ENCODE measurements around the gene GUCY1A1. TPM values are rescaled to one million over a fixed set of nuclear protein-coding genes. Genes with fewer than 3 reads are reported as not detected.

The GUCY1A1 gene
- total RNA-seq, 1 donor: 0.09 TPM

DNA sequence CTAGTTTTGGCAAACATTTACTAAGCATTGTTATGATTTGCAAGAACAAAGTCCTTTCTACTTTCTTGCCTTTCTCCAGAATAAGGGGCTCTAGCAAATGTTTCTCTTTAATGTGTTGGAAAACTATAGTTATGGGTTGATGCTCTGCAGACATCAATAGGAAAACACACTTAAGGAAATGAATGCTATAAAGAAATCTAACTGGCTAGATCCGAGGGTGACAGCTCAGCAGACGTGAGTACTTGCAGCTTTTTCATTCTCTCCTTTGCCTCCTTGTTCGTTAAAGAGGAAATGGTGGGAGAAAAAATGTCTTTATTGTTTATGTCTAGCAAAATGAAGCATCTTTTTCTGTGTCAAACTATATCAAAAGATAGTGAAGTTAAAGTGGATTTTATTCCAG lies 98.5 kb downstream of the GUCY1A1 start:
- TF ChIP-seq, protein P1, sequence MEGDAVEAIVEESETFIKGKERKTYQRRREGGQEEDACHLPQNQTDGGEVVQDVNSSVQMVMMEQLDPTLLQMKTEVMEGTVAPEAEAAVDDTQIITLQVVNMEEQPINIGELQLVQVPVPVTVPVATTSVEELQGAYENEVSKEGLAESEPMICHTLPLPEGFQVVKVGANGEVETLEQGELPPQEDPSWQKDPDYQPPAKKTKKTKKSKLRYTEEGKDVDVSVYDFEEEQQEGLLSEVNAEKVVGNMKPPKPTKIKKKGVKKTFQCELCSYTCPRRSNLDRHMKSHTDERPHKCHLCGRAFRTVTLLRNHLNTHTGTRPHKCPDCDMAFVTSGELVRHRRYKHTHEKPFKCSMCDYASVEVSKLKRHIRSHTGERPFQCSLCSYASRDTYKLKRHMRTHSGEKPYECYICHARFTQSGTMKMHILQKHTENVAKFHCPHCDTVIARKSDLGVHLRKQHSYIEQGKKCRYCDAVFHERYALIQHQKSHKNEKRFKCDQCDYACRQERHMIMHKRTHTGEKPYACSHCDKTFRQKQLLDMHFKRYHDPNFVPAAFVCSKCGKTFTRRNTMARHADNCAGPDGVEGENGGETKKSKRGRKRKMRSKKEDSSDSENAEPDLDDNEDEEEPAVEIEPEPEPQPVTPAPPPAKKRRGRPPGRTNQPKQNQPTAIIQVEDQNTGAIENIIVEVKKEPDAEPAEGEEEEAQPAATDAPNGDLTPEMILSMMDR (IDR thresholded peaks at IDR 0.05; ENCODE audit: insufficient read depth, low read length): no peak
- no peak overlapping the region for H3K4me3 ChIP-seq (ENCODE audit: low read depth, low read length)
- DNase-seq (ENCODE audit: low read depth): no peak

DNA sequence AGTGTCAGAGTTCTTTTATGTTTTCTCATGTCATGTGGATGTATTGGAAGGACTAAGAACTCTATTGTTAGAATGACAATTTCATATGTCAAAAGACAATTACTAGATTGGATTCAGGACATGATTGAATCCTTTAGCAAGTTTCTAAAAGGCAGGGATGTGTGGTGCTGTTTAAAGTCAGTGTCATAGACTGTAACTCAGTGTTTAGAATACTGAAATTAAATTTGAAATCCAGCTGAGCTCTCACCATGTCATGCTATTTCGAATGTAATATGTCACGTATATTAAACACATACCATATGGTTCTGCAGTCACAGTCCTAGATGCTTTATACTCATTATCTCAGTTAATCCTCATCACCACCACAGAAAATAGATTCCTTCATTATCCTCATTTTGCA lies 100.0 kb downstream of the GUCY1A1 start:
- no peak overlapping the region for H3K4me3 ChIP-seq (ENCODE audit: low read depth, low read length)
- TF ChIP-seq, protein P1 (IDR thresholded peaks at IDR 0.05; ENCODE audit: insufficient read depth, low read length): no peak
- no peak for DNase-seq (ENCODE audit: low read depth)

DNA sequence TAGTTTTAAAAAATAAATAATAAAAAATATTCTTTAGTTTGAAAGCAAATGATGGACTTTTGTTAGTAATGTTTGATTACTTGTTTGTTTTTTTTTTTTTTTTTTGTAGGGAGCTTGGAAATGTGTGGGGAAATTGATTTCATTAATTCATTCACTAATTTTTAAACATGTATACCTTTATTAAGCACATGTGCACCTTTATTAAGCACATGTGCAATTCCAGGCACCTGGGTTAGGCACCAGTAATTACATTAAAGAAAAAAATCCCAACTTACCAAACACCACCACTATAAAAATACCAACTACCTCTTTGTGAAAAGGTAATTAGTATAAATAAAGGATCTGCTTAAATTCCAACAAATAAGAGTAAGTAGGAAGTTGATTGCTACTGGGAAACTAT lies 101.7 kb downstream of the GUCY1A1 start:
- TF ChIP-seq, protein P1 (IDR thresholded peaks at IDR 0.05; ENCODE audit: insufficient read depth, low read length): no peak
- no peak overlapping the region for H3K4me3 ChIP-seq (ENCODE audit: low read depth, low read length)
- DNase-seq (ENCODE audit: low read depth): no peak

DNA sequence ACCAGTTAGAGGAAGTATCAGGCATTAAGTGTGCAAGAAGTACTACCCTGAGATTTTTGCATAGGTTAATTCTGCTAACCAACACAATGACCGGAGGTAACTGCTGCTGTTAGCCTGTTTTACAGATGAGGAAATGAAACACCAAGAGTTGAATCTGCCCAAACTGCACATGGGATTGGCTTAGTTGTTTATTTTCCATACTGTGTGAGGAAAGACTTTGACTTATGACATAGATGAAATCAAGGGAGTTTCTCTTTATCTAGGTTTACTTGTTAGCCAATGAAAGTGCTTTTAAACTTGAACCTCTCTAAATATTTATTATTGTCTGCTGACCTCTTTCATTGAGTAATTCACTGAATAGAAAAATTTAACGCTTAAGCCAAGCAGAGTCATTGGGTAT lies 102.4 kb downstream of the GUCY1A1 start:
- no peak for DNase-seq (ENCODE audit: low read depth)
- no peak overlapping the region for H3K4me3 ChIP-seq (ENCODE audit: low read depth, low read length)
- TF ChIP-seq, protein P1 (IDR thresholded peaks at IDR 0.05; ENCODE audit: insufficient read depth, low read length): no peak

DNA sequence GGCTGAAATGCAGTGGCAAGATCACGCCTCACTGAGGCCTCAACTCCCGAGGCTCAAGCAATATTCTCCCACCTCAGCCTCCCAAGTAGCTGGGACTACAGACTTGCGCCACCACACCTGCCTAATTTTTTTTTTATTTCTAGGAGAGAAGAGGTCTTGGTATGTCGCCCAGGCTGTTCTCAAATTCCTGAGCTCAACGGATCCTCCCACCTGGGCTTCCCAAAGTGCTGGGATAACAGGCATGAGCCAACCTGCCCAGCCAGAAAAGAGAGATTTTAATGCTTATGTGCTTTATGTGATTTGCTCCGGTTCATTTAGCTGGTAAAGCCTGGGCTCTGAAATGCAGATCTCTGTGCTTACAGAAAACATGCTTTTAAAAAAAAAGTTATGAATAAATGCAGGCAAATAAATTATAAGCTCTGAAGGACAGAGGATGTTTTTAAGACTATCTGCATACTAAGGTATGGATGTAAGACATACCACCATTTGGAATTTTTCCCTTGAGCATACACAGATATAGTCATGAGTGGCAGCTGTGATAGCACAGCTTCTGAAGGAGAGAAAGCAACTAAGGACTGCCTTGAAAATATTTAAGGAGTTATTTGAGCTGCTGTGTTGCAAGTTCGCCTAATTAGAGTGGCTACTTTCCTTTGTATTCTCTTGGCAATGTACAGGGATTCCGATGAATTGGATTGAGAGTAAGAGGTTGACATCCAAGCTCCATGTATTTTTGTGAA lies 106.0 kb downstream of the GUCY1A1 start:
- no peak overlapping the region for H3K4me3 ChIP-seq (ENCODE audit: low read depth, low read length)
- TF ChIP-seq, protein P1 (IDR thresholded peaks at IDR 0.05; ENCODE audit: insufficient read depth, low read length): no peak
- DNase-seq (ENCODE audit: low read depth): no peak

DNA sequence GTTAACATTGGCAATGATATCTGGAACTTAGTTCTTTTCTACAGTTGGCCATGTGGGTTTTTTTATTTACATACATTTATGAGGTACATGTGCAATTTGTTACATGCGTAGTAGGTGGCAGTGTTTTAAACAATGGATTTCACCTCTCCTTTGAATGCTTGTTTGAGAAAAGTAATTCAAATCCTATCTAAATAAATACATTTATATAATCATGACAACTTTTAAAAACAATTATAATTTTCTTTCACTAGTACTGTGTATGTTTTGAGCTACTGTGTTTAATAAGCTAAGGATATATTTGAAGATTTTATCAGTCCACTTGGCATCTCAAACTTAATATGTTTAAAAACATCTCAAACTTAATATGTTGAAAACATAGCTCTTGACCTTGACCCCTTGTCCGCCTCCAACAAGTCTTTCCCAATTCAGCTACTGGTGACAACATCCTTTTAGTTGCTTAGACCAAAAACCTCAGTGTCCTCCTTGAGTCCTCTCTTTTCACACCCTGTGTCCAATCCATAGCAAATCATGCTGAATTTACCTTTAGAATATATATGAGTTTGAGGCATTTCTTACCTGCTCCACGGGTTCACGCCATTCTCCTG lies 106.7 kb downstream of the GUCY1A1 start:
- TF ChIP-seq, protein P1 (IDR thresholded peaks at IDR 0.05; ENCODE audit: insufficient read depth, low read length): no peak
- no peak overlapping the region for H3K4me3 ChIP-seq (ENCODE audit: low read depth, low read length)
- no peak for DNase-seq (ENCODE audit: low read depth)
